ENCODE results near the gene PRSS8. TPM values are rescaled to one million over a fixed set of nuclear protein-coding genes. Genes with fewer than 3 reads are reported as not detected.
"Not testable (repeated sequence)": the region's sequence is repeated elsewhere in the genome, so short reads cannot be mapped to it uniquely, and the experiment has no call there.

The PRSS8 gene
- total RNA-seq, 2 experiments from 2014 or later = not detected

GRCh38 chr16:31143694-31144148 is 8.2 kb upstream of the PRSS8 start:
- ATAC-seq (no peak), DNase-seq (no peak)
- ChIA-PET CTCF (interaction anchor here (0.7 to 3.8 kb wide), 10 partner anchors 26 to 194 kb away, joined by 3 to 23 read pairs (median 6); partner anchors contain the start of genes BCKDK, HSD3B7, KAT8 and VKORC1), POLR2A (interaction anchor here (1.0 to 5.0 kb wide), 5 partner anchors 26 to 70 kb away, joined by 4 to 59 read pairs (median 6); partner anchors contain the start of genes FUS, KAT8, ZNF646 and ZNF668)
- intact Hi-C loops (cut with micrococcal nuclease) = no loop called here
- Mint-ChIP-seq H3K4me3 (peak overlapping the region; percentile 40), H3K27me3 (no peaks in the 10 kb centered on the region), H3K4me1 (ENCODE audit: low read depth) (peaks cover 7% of the 10 kb centered on the region), H3K9me3 (no peaks in the 10 kb centered on the region), H3K27ac (peak overlapping the region; percentile 63), H3K36me3 (ENCODE audit: low read depth) (no peaks in the 10 kb centered on the region)
- TF ChIP-seq, protein P1, sequence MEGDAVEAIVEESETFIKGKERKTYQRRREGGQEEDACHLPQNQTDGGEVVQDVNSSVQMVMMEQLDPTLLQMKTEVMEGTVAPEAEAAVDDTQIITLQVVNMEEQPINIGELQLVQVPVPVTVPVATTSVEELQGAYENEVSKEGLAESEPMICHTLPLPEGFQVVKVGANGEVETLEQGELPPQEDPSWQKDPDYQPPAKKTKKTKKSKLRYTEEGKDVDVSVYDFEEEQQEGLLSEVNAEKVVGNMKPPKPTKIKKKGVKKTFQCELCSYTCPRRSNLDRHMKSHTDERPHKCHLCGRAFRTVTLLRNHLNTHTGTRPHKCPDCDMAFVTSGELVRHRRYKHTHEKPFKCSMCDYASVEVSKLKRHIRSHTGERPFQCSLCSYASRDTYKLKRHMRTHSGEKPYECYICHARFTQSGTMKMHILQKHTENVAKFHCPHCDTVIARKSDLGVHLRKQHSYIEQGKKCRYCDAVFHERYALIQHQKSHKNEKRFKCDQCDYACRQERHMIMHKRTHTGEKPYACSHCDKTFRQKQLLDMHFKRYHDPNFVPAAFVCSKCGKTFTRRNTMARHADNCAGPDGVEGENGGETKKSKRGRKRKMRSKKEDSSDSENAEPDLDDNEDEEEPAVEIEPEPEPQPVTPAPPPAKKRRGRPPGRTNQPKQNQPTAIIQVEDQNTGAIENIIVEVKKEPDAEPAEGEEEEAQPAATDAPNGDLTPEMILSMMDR (IDR thresholded peaks at IDR 0.05) = no peak

GRCh38 chr16:31143011-31143693 is 7.6 kb upstream of the PRSS8 start:
- intact Hi-C loops (cut with micrococcal nuclease) = no loop called here
- TF ChIP-seq, protein P1 (IDR thresholded peaks at IDR 0.05) = no peak

GRCh38 chr16:31142109-31143010 is 6.8 kb upstream of the PRSS8 start:
- ChIA-PET CTCF (interaction anchor here (0.7 to 3.8 kb wide), 50 partner anchors 11 to 482 kb away, joined by 3 to 23 read pairs (median 6); partner anchors contain the start of genes BCKDK, FUS, HSD3B7 and KAT8), POLR2A (interaction anchor here (0.6 to 5.0 kb wide), 18 partner anchors 9 to 189 kb away, joined by 3 to 59 read pairs (median 5); partner anchors contain the start of genes BCKDK, FUS, KAT8 and PYCARD)
- no peaks in the 10 kb centered on the region for H3K27me3 Mint-ChIP-seq
- peaks cover 7% of the 10 kb centered on the region for H3K4me1 Mint-ChIP-seq (ENCODE audit: low read depth)
- ATAC-seq (peak; percentile 99), DNase-seq (peak; percentile 99)
- H3K36me3 Mint-ChIP-seq (ENCODE audit: low read depth) = no peaks in the 10 kb centered on the region
- TF ChIP-seq, protein P1 (IDR thresholded peaks at IDR 0.05) = peak; percentile 72
- H3K4me3 Mint-ChIP-seq = peak overlapping the region; percentile 67
- H3K27ac Mint-ChIP-seq = peak overlapping the region; percentile 87
- H3K9me3 Mint-ChIP-seq = no peaks in the 10 kb centered on the region
- intact Hi-C loops (cut with micrococcal nuclease) = no loop called here

More at GRCh38 chr16:31143011-31143693, 7.6 kb upstream of the PRSS8 start:
- H3K4me3 Mint-ChIP-seq = peak overlapping the region; percentile 40
- H3K27me3 Mint-ChIP-seq = no peaks in the 10 kb centered on the region
- peak overlapping the region; percentile 42 for H3K27ac Mint-ChIP-seq
- DNase-seq (no peak), ATAC-seq (no peak)
- ChIA-PET CTCF (interaction anchor here (0.9 to 3.8 kb wide), 41 partner anchors 10 to 482 kb away, joined by 3 to 23 read pairs (median 6); partner anchors contain the start of genes BCKDK, FUS, HSD3B7 and KAT8), POLR2A (interaction anchor here (0.6 to 5.0 kb wide), 17 partner anchors 10 to 70 kb away, joined by 3 to 59 read pairs (median 5); partner anchors contain the start of genes BCKDK, FUS, KAT8 and PYCARD)
- H3K9me3 Mint-ChIP-seq = no peaks in the 10 kb centered on the region
- H3K4me1 Mint-ChIP-seq (ENCODE audit: low read depth) = peaks cover 7% of the 10 kb centered on the region
- no peaks in the 10 kb centered on the region for H3K36me3 Mint-ChIP-seq (ENCODE audit: low read depth)

- ChIA-PET POLR2A (interaction anchor here (0.6 to 5.0 kb wide), 15 partner anchors 8 to 188 kb away, joined by 3 to 59 read pairs (median 6); partner anchors contain the start of genes BCKDK, FUS, KAT8 and PYCARD), CTCF (interaction anchor here (0.7 to 3.8 kb wide), 46 partner anchors 11 to 319 kb away, joined by 3 to 23 read pairs (median 6); partner anchors contain the start of genes BCKDK, FUS, HSD3B7 and KAT8)
- intact Hi-C loops (cut with micrococcal nuclease) = no loop called here
- TF ChIP-seq, protein P1 (IDR thresholded peaks at IDR 0.05) = no peak
- Mint-ChIP-seq H3K27ac (peak overlapping the region; percentile 87), H3K9me3 (no peaks in the 10 kb centered on the region), H3K4me3 (peak overlapping the region; percentile 67), H3K27me3 (no peaks in the 10 kb centered on the region), H3K36me3 (ENCODE audit: low read depth) (no peaks in the 10 kb centered on the region), H3K4me1 (ENCODE audit: low read depth) (peaks cover 7% of the 10 kb centered on the region)
- no peak for DNase-seq
- ATAC-seq = no peak
Observed at GRCh38 chr16:31141489-31142108, 6.1 kb upstream of the PRSS8 start.

DNA sequence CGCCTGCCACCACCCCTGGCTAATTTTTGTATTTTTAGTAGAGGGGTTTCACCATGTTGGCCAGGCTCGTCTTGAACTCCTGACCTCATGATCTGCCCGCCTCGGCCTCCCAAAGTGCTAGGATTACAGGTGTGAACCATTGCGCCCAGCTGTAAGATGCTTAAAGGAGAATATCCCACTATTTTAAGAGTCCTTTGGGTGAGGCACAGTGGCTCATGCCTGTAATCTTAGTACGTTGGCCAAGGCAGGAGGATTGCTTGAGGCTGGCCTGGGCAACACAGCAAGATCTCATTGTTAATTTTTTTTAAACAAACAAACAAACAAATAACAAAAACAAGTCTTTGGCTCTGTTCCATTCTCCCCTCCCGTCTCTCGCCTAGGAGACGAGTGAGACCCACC is 5.5 kb upstream of the PRSS8 start:
- H3K27me3 Mint-ChIP-seq; intact Hi-C loops (cut with micrococcal nuclease); DNase-seq; H3K36me3 Mint-ChIP-seq (ENCODE audit: low read depth); H3K27ac Mint-ChIP-seq; ATAC-seq; H3K4me1 Mint-ChIP-seq (ENCODE audit: low read depth); H3K9me3 Mint-ChIP-seq: not testable (repeated sequence)
- H3K4me3 Mint-ChIP-seq = peak overlapping the region; percentile 67
- ChIA-PET POLR2A (interaction anchor here (2.3 to 5.0 kb wide), 3 partner anchors 8 to 38 kb away, joined by 6 to 59 read pairs (median 12); partner anchors contain the start of gene FUS), CTCF (interaction anchor here (1.4 to 3.0 kb wide), 8 partner anchors 11 to 187 kb away, joined by 4 to 19 read pairs (median 12); partner anchors contain the start of genes FUS and PYDC1)

Measured in activated CD8-positive, alpha-beta T cell treated with anti-CD3 and anti-CD28 coated beads for 36 hours (primary cell).